Activated T-cell treated with anti-CD3 and anti-CD28 coated beads, Interleukin-2, amount 50 U/mL, for 4 hours (primary cell): Measurements from ENCODE around the gene RGS6. TPM values are rescaled to one million over a fixed set of nuclear protein-coding genes. Genes with fewer than 3 reads are reported as not detected.

Source experiments
- ATAC-seq, 2 donors: fragments of 200-7000 bp; cut with Tn5 transposase; one replicate each; pipeline ENCODE4 v1.10.0; 2021
- DNase-seq: peaks from one replicate; pipeline ENCODE4 v3.0.0-alpha.2; 2020
- H3K27me3 Mint-ChIP-seq: one replicate; pipeline ENCODE4 v1.8.0; 2021; ENCODE audit warnings: low read depth, mixed read lengths
- H3K36me3 Mint-ChIP-seq: one replicate; pipeline ENCODE4 v1.8.0; 2022; ENCODE audit warnings: mixed read lengths; ENCODE audit not compliant: insufficient read depth
- H3K4me1 Mint-ChIP-seq: one replicate; pipeline ENCODE4 v1.8.0; 2021; ENCODE audit warnings: low read depth, mixed read lengths
- H3K4me3 Mint-ChIP-seq: one replicate; pipeline ENCODE4 v1.8.0; 2021; ENCODE audit warnings: mild to moderate bottlenecking, moderate library complexity, mixed read lengths
- H3K9me3 Mint-ChIP-seq: one replicate; pipeline ENCODE4 v1.8.0; 2021; ENCODE audit warnings: mixed read lengths
- total RNA-seq, 3 donors: library from RNA; stranded (reverse); gene quantifications; one replicate each; pipeline ENCODE4 v1.2.1, GENCODE V29; 2021

RGS6 gene
- total RNA-seq, 3 donors from 2014 or later: 0.03 TPM; not detected in 2

DNA sequence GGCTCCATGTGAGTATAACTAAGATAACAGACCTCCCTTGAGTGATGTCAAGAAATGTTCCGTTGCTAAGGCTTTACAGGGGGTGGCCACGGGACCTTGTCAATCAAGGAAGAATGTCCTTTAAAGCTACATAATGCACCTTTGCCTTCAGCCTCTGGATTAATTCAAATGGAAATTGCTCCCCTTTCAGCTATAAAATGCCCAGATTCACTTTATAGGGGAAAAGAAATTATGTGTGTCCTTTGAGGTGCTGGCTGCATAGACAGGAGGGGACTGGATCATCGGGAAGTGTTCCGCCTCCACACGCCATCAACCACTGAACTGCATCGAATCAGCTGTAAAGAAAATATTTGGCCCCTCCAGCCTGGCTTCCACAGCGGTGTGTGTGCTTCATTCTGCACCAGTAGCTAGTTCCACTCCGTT lies 546.3 kb downstream of the RGS6 start:
- Mint-ChIP-seq H3K9me3 (peaks cover 6% of the 10 kb centered on the region), H3K4me3 (no peak overlapping the region), H3K27me3 (no peaks in the 10 kb centered on the region), H3K4me1 (peaks cover 47% of the 10 kb centered on the region), H3K36me3 (no peaks in the 10 kb centered on the region)
- DNase-seq: no peak
- no peak for ATAC-seq

DNA sequence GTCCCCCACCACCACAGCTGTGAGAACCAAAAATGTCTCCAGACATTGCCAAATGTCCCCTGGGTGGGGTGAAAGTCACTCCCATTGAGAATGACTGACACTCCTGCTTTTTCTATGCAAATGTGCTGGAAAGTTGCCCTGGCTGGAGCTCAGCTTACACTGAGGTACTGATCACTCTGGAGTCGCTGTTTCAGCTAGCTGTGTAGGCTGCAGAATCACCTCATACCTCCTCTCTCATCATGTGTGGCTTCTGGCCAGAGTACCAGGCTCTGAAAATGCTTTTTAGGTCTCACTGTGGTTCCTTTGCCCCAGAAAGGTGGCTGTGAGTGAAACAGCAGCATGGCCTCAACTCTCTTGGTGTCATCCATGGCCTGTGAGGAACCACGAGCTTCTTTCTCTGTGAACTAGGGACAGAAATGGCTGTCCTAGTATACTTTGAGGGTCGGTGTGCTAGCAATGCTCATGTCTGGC lies 547.3 kb downstream of the RGS6 start:
- no peak for ATAC-seq
- no peaks in the 10 kb centered on the region for H3K36me3 Mint-ChIP-seq
- DNase-seq: no peak

DNA sequence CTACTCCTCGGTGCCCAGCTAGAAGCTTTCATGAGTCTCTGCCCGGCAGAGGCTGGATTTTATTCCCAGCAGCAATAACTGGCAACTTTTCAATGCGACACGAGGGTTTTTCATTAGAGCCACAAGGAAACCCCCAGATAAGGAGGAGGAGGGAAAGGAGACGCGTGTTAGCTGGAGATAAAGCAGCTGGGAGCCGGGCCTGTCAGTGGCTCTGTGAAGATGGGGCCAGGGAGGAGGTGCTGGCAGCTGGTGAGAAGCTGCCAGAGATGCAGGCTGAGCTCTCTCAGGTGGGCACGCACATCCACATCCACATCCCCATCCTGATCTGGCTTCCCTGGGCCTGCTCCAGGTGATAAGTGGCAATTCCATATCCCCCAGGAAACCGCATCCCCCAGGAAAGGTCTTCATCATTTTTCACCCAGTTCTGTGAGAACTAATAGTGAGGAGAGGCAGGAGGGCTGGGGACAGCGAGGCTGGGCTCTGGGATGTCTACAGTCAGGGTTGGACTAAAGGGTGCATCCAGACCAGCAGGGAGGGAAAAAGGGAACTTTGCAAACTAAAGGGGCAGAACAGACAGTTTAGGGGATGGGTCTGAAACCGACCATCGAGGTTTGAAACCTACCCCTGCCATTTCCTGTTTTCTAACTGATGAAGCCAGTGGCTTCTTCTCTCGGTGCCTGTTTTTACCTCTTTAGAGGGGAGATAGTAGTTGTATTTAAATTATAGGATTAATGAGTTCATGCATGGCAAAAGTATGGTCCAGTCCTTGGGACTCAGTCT lies 548.4 kb downstream of the RGS6 start:
- Mint-ChIP-seq H3K4me1 (peaks cover 46% of the 10 kb centered on the region), H3K27me3 (no peaks in the 10 kb centered on the region), H3K36me3 (no peaks in the 10 kb centered on the region), H3K9me3 (peaks cover 6% of the 10 kb centered on the region), H3K4me3 (no peak overlapping the region)
- DNase-seq: no peak
- no peak for ATAC-seq

More for the DNA sequence above, 547.3 kb downstream of the RGS6 start:
- H3K27me3 Mint-ChIP-seq: no peaks in the 10 kb centered on the region
- peaks cover 47% of the 10 kb centered on the region for H3K4me1 Mint-ChIP-seq
- H3K4me3 Mint-ChIP-seq: no peak overlapping the region
- H3K9me3 Mint-ChIP-seq: peaks cover 6% of the 10 kb centered on the region

DNA sequence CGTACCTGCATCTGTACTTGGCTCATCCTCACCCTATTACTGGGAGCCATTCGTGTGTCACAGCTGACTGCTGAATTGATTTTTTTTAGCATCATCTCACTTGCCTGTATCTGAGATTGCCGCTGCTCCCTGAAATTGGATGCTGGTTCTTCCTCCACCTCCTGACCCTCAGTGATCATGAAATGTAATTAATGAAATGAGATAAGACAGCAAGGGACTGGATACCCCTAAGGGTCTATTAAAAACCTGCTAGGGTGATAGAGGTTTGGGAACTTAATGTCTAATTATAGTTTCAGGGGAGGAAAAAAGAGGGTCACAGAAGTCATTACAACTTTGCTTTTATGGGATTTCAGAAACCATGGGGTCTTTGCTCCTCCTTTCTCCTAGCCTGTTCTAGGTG lies 551.1 kb downstream of the RGS6 start:
- H3K4me1 Mint-ChIP-seq: peaks cover 21% of the 10 kb centered on the region
- no peak for ATAC-seq
- H3K27me3 Mint-ChIP-seq: no peaks in the 10 kb centered on the region
- no peak for DNase-seq
- H3K9me3 Mint-ChIP-seq: peaks cover 9% of the 10 kb centered on the region
- no peak overlapping the region for H3K4me3 Mint-ChIP-seq
- no peaks in the 10 kb centered on the region for H3K36me3 Mint-ChIP-seq

DNA sequence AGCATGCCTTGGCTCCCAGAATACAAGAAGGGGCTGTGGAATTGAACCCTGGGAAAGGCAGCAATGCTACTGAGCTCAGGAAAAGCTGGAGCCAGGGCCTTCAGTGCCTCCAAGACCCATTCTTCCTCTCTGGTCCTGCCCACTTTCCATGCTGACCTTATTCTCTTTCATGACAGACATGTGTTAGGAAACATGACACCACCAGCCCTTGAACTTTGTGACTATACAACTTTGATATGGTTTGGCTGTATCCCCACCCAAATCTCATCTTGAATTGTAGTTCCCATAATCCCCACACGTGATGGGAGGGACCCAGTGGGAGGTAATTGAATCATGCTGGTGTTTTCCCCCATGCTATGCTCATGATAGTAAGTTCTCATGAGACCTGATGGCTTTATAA lies 553.5 kb downstream of the RGS6 start:
- DNase-seq: no peak
- no peak for ATAC-seq
- Mint-ChIP-seq H3K4me3 (no peak overlapping the region), H3K9me3 (peaks cover 19% of the 10 kb centered on the region), H3K4me1 (peaks cover 9% of the 10 kb centered on the region), H3K36me3 (no peaks in the 10 kb centered on the region), H3K27me3 (no peaks in the 10 kb centered on the region)

DNA sequence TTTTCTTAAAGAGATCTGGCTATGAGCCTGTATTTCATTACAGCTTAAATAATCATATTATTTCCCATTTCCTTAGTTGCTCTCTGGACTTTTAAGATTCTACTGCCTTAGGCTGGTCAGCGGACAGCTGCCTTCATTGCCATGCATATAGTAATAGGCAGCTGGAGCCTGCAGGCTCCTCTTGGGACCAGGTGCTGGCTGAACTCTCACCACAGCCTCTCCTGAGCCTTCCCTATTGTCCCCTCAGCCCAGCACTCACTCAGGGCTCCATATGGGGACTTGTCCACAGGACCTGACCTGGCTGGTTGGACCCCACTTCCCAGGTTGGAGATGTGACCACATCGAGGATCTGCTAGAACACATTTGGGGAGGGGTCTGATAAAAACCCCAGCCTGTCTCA lies 556.3 kb downstream of the RGS6 start:
- Mint-ChIP-seq H3K9me3 (peaks cover 13% of the 10 kb centered on the region), H3K4me3 (no peak overlapping the region), H3K4me1 (no peaks in the 10 kb centered on the region), H3K27me3 (no peaks in the 10 kb centered on the region), H3K36me3 (no peaks in the 10 kb centered on the region)
- ATAC-seq (no peak), DNase-seq (no peak)

DNA sequence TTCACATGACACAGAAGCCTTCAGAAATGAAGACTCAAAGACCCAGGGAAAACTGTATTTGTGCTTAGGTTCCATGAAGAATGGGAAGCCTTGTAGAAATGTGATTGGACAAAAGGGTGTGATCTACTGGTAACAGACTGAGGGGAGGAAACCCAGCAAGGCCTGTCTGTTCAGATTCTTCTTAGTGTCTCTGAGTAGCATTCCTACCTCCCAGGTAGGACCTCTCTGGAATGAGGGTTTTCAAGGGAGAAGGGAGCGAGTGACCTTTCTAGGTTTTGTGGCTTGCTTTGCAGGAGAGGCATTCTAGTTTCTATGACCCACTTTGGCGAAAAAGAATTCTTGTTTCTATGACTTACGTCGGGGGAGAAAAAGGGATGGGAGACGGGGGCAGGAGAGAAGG lies 560.0 kb downstream of the RGS6 start:
- H3K27me3 Mint-ChIP-seq: peaks cover 4% of the 10 kb centered on the region
- H3K9me3 Mint-ChIP-seq: peaks cover 17% of the 10 kb centered on the region
- H3K4me1 Mint-ChIP-seq: no peaks in the 10 kb centered on the region

DNA sequence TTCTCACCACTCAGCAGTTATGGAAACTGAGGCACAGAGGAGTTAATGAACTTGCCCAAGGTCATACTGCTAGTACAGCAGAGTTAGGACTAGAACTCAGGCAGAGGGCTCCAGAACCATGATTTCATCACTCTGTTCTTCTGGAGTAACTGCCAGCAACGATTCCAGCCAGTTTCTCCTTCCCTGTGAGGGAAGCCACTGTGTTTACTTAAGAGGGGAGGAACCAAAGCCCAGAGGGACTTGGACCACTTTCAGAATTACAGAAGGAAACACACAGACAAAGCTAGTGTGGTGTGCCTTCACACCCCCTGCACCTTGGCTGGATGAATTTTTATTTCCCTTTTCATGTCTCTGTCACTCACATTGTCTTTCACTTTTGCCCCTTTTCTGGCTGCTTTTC lies 563.4 kb downstream of the RGS6 start:
- Mint-ChIP-seq H3K4me1 (no peaks in the 10 kb centered on the region), H3K9me3 (peaks cover 7% of the 10 kb centered on the region), H3K36me3 (no peaks in the 10 kb centered on the region), H3K27me3 (peaks cover 4% of the 10 kb centered on the region), H3K4me3 (no peak overlapping the region)
- DNase-seq (no peak), ATAC-seq (no peak)

More for the DNA sequence above, 560.0 kb downstream of the RGS6 start:
- Mint-ChIP-seq H3K4me3 (no peak overlapping the region), H3K36me3 (no peaks in the 10 kb centered on the region)
- ATAC-seq: no peak
- DNase-seq: no peak

DNA sequence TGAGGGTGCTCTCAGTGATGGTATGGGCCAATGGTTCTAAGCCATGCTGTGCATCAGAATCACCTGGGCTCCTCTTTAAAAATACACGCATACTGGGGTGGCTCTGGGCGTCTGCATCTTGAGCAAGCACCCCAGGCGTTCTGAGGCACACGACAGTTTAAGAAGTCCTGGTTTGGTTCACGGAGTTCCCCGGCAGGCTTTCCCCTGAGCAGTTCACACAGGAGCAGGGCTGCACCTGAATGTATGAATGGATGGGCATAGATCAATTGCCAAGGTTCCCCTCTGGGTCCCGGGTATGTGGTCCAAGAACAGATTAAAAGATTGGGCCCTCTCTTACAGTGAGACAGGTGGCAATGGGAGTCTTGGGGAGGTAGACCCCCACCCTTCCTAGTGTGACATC lies 566.4 kb downstream of the RGS6 start:
- DNase-seq: no peak
- no peaks in the 10 kb centered on the region for H3K36me3 Mint-ChIP-seq
- no peak overlapping the region for H3K4me3 Mint-ChIP-seq
- H3K27me3 Mint-ChIP-seq: peaks cover 4% of the 10 kb centered on the region
- H3K9me3 Mint-ChIP-seq: peaks cover 7% of the 10 kb centered on the region
- no peaks in the 10 kb centered on the region for H3K4me1 Mint-ChIP-seq
- ATAC-seq: no peak

DNA sequence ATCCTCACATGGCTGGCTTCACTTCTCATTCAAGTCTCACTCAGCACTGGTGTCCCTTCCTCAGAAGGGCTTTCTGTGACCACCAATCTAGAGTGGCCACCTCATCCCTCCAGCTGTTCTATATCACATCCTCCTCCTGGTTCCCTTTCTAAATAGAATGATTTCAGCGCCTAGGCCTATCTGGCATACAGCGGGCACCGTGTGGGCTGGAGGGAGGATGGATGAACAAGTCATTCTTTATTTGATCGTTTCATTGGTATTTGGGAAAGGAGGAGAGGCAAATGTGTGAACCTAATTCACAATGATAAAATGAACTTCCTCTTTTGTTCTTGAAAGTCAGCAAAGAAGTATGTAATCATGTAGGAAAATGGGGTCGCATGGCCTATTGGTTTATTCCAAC lies 567.5 kb downstream of the RGS6 start:
- ATAC-seq (no peak), DNase-seq (no peak)
- Mint-ChIP-seq H3K4me1 (no peaks in the 10 kb centered on the region), H3K36me3 (no peaks in the 10 kb centered on the region), H3K4me3 (no peak overlapping the region), H3K27me3 (peaks cover 2% of the 10 kb centered on the region), H3K9me3 (peaks cover under 1% of the 10 kb centered on the region)

DNA sequence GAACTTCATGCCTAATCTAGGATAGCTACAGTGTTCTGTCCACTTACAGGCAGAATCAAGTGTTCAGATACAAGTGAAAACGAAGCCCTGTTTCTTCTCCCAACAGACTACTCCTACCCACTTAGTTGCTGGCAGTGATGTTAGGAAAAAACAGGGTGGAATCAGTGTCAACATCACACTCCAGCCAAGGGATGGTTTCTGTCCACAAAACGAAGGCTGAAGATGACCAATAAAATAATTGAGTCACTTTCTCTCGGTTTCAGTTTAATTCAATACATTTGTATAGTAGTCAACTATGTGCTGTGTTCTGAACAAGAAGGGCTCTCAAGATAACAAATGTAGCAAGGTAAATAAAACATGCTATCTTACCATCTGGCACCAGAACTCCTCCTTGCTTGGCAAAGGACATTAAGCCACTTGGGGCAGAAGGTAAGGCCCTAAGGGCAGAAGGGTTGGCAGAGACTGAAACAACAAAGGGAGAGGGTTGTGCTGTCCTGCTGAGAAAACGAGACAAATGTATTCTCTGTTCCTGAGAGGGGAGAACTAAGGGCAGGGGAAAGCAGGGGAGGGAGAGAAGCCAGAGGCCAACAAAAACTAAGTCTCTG lies 568.1 kb downstream of the RGS6 start:
- DNase-seq (no peak), ATAC-seq (no peak)
- H3K27me3 Mint-ChIP-seq: peaks cover 2% of the 10 kb centered on the region
- no peaks in the 10 kb centered on the region for H3K4me1 Mint-ChIP-seq
- H3K36me3 Mint-ChIP-seq: no peaks in the 10 kb centered on the region
- H3K9me3 Mint-ChIP-seq: no peaks in the 10 kb centered on the region
- no peak overlapping the region for H3K4me3 Mint-ChIP-seq

DNA sequence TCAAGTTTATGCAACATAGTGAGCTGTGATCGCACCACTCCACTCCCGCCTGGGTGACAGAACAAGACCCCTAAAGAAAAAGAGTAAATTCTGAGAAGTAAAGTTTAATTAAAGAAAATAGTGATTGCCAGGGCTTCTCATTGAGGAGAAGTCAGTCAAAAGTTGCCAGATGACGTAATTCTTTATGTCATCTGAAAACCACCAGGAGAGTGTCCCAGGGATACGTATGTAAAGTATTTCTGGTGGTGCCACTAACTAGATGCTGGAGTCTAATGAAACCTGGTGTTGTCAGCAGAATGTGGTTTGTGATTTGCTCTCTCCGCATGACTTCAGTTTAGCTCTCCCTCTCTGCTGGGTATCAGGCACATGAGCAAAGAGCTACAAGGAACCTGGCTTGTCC lies 569.2 kb downstream of the RGS6 start:
- H3K4me1 Mint-ChIP-seq: no peaks in the 10 kb centered on the region
- DNase-seq (no peak), ATAC-seq (no peak)
- H3K36me3 Mint-ChIP-seq: no peaks in the 10 kb centered on the region
- H3K27me3 Mint-ChIP-seq: peaks cover 2% of the 10 kb centered on the region
- H3K9me3 Mint-ChIP-seq: no peaks in the 10 kb centered on the region
- H3K4me3 Mint-ChIP-seq: no peak overlapping the region

DNA sequence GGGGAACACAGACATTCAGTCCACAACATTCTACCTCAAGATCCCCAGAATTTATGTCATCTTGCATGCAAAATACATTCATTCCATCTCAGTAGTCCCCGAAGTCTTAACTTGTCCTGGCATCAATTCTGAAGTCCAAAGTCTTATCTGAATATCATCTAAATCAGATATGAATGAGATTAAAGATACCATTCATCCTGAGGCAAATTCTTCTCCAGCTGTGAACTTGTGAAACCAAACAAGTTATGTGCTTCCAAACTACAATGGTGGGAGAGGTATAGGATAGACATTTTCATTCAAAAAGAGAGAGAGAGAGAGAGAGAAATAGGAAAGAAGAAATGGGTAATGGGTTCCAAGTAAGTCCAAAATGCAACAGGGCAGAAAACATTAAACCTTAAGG lies 571.0 kb downstream of the RGS6 start:
- H3K4me1 Mint-ChIP-seq: no peaks in the 10 kb centered on the region
- ATAC-seq (no peak), DNase-seq (no peak)
- no peaks in the 10 kb centered on the region for H3K9me3 Mint-ChIP-seq
- no peak overlapping the region for H3K4me3 Mint-ChIP-seq
- no peaks in the 10 kb centered on the region for H3K27me3 Mint-ChIP-seq
- no peaks in the 10 kb centered on the region for H3K36me3 Mint-ChIP-seq

DNA sequence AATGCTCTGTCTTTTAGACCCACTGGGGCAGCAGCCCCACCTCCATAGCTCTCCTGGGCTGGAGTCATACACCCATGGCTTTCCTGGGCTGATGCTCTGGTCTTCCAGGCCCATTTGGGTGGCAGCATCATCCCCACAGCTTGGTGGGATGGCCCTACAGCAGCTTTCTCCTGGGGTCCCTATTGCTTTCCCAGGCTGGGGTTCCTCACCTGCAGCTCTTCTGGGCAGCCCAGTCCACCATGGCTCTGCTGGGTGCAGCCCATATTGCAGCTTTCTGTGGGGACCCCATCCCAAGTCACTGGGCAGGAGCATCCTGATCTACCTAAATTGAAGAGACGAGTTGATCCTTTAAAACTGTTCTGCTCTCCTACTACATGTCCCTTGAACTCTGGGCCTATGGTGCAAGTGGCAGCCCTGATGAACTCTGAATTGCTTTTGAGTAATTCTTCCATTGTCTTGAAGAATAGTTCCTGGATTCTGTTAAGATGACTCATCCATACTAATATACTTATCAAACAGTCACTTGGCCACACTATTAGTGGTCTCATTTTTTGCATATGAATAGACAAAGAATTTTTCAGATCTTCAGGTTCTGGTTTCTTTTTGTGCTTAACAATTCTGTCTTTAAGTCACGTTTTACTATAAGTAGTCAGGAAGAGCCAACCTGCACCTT lies 571.6 kb downstream of the RGS6 start:
- Mint-ChIP-seq H3K4me1 (no peaks in the 10 kb centered on the region), H3K36me3 (no peaks in the 10 kb centered on the region), H3K27me3 (no peaks in the 10 kb centered on the region), H3K4me3 (no peak overlapping the region), H3K9me3 (no peaks in the 10 kb centered on the region)
- no peak for DNase-seq
- no peak for ATAC-seq

DNA sequence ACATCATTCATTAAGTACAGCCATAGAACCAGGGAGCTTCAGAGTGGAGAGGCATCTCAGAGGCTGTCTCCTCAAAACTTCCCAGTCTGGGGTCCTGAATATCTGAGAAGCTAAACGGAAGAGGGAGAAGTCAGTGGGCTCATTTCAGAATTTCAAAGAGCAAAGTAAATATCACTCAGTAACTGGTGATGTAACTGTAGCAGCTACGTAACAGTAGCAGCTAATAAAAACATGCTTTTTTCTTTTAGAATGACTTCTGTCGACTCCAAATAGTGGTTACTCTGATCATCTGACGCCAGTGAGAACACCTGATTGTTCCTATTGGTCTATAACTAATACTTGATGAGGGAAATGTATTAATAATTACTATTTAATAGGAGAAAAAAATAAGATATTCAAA lies 578.3 kb downstream of the RGS6 start:
- DNase-seq (no peak), ATAC-seq (no peak)
- no peaks in the 10 kb centered on the region for H3K36me3 Mint-ChIP-seq
- no peaks in the 10 kb centered on the region for H3K4me1 Mint-ChIP-seq
- no peak overlapping the region for H3K4me3 Mint-ChIP-seq
- H3K27me3 Mint-ChIP-seq: no peaks in the 10 kb centered on the region
- no peaks in the 10 kb centered on the region for H3K9me3 Mint-ChIP-seq
